ENCODE measurements around the gene MAP4K3. TPM values are rescaled to one million over a fixed set of nuclear protein-coding genes. Genes with fewer than 3 reads are reported as not detected.

Gene MAP4K3
- total RNA-seq, 1 experiment from 2014 or later, result 36.0 TPM

DNA sequence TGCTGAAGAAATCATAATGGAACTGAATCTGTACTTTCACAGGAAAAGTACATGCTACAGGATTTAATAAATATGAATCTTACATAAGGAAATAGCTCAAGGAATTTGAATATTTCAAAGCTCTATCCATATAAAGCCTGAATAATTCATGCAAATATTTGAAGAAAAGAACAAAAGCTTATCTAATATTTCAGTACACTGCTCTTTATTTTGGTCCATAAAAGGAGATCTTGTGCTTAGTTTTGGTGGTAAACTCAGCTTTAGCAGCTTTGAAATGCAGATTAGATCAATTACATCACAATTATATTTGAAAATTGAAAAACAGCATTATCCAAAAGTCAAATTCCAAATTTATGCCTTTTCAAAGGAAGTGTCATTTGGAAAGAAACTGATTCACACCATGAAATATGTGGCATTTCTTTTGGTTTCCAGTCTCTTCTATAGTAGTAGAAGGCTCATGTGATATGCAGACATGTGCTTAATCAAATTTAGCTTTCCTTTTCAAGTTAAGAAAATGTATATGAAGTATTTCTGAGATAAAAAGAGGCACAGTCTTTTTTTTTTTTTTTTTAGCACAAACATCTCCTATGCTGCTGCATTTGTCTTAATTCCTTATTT, 42.1 kb upstream of the MAP4K3 start:
- Mint-ChIP-seq H3K9me3 (ENCODE audit: unreplicated experiment) (peaks cover 6% of the 10 kb centered on the region), H3K36me3 (ENCODE audit: insufficient read depth, unreplicated experiment) (peaks cover 17% of the 10 kb centered on the region), H3K27ac (ENCODE audit: low read depth, unreplicated experiment) (no peak overlapping the region), H3K4me1 (ENCODE audit: insufficient read depth, unreplicated experiment) (no peaks in the 10 kb centered on the region), H3K27me3 (ENCODE audit: insufficient read depth, unreplicated experiment) (no peaks in the 10 kb centered on the region), H3K4me3 (ENCODE audit: unreplicated experiment) (no peak overlapping the region)
- no TSS peak for BruUV-seq (replicated peaks)
- intact Hi-C loops (cut with micrococcal nuclease), result no loop called here
- TF ChIP-seq, protein P1, sequence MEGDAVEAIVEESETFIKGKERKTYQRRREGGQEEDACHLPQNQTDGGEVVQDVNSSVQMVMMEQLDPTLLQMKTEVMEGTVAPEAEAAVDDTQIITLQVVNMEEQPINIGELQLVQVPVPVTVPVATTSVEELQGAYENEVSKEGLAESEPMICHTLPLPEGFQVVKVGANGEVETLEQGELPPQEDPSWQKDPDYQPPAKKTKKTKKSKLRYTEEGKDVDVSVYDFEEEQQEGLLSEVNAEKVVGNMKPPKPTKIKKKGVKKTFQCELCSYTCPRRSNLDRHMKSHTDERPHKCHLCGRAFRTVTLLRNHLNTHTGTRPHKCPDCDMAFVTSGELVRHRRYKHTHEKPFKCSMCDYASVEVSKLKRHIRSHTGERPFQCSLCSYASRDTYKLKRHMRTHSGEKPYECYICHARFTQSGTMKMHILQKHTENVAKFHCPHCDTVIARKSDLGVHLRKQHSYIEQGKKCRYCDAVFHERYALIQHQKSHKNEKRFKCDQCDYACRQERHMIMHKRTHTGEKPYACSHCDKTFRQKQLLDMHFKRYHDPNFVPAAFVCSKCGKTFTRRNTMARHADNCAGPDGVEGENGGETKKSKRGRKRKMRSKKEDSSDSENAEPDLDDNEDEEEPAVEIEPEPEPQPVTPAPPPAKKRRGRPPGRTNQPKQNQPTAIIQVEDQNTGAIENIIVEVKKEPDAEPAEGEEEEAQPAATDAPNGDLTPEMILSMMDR (IDR thresholded peaks at IDR 0.05; ENCODE audit: unreplicated experiment), result no peak
- DNase-seq (ENCODE audit: unreplicated experiment), result no peak
- ChIA-PET CTCF (interaction anchor here (1.2 kb wide), 1 partner anchor 115 kb away, joined by 3 read pairs; no protein-coding TSS in a partner anchor), POLR2A (interaction anchor here (0.5 to 0.8 kb wide), 3 partner anchors 41 to 1129 kb away, joined by 3 to 6 read pairs (median 4); partner anchors contain the start of gene MAP4K3)

DNA sequence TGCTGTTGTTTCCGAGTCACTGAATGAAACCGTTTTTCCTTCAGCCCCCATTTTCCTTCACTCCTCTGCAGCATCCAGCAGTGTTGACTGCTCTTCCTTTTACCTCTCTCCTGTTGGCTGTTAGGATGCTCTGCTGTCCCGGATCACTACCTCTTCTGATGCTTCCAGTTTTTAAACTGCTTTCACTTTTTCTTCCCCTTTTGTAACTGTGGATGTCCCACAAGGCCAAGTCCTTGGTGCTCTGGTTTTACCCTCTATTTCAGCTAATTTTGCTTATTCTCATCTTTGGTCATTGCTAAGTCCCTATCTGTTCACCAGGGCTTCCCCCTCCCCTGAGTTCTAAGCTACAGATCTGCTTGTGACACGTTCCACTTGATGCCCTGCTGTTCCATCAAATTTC, 39.4 kb upstream of the MAP4K3 start:
- CTCF ChIA-PET, result no interaction called here
- peaks cover 19% of the 10 kb centered on the region for H3K36me3 Mint-ChIP-seq (ENCODE audit: insufficient read depth, unreplicated experiment)

DNA sequence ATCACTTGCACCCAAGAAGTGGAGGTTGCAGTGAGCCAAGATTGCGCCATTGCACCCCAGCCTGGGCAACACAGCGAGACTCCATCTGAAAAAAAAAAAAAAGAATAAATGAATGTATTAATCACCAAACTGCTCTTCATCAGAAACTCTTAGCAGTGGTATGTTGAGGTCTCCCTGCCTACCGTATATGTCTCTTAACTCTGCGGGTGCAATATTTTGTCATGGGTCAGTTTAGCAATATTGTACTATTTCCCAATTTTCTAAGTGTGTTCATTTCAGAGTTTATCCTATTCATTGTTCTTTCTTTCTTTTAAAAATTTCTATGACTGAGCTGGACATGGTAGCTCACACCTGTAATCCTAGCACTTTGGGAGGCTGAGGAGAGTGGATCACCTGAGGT, 37.9 kb upstream of the MAP4K3 start:
- Mint-ChIP-seq H3K9me3 (ENCODE audit: unreplicated experiment) (peaks cover 6% of the 10 kb centered on the region), H3K36me3 (ENCODE audit: insufficient read depth, unreplicated experiment) (peaks cover 19% of the 10 kb centered on the region), H3K27ac (ENCODE audit: low read depth, unreplicated experiment) (no peak overlapping the region), H3K27me3 (ENCODE audit: insufficient read depth, unreplicated experiment) (no peaks in the 10 kb centered on the region), H3K4me1 (ENCODE audit: insufficient read depth, unreplicated experiment) (peaks cover 7% of the 10 kb centered on the region), H3K4me3 (ENCODE audit: unreplicated experiment) (no peak overlapping the region)
- intact Hi-C loops (cut with micrococcal nuclease), result no loop called here
- DNase-seq (ENCODE audit: unreplicated experiment), result no peak
- no TSS peak for BruUV-seq (replicated peaks)
- ChIA-PET CTCF (interaction anchor here (0.7 kb wide), 1 partner anchor 11 kb away, joined by 3 read pairs; no protein-coding TSS in a partner anchor), POLR2A (interaction anchor here (0.6 to 1.0 kb wide), 5 partner anchors 9 to 252 kb away, joined by 3 to 4 read pairs (median 3); no protein-coding TSS in a partner anchor)
- TF ChIP-seq, protein P1 (IDR thresholded peaks at IDR 0.05; ENCODE audit: unreplicated experiment), result no peak

More for the DNA sequence above, 39.4 kb upstream of the MAP4K3 start:
- H3K4me1 Mint-ChIP-seq (ENCODE audit: insufficient read depth, unreplicated experiment), result no peaks in the 10 kb centered on the region
- H3K27me3 Mint-ChIP-seq (ENCODE audit: insufficient read depth, unreplicated experiment), result no peaks in the 10 kb centered on the region
- intact Hi-C loops (cut with micrococcal nuclease), result no loop called here
- POLR2A ChIA-PET, result no interaction called here
- TF ChIP-seq, protein P1 (IDR thresholded peaks at IDR 0.05; ENCODE audit: unreplicated experiment), result no peak
- DNase-seq (ENCODE audit: unreplicated experiment), result no peak
- H3K27ac Mint-ChIP-seq (ENCODE audit: low read depth, unreplicated experiment), result no peak overlapping the region
- H3K9me3 Mint-ChIP-seq (ENCODE audit: unreplicated experiment), result peaks cover 6% of the 10 kb centered on the region
- no peak overlapping the region for H3K4me3 Mint-ChIP-seq (ENCODE audit: unreplicated experiment)
- BruUV-seq (replicated peaks), result no TSS peak

- TF ChIP-seq, protein P1 (IDR thresholded peaks at IDR 0.05; ENCODE audit: unreplicated experiment), result no peak
- H3K4me1 Mint-ChIP-seq (ENCODE audit: insufficient read depth, unreplicated experiment), result peaks cover 34% of the 10 kb centered on the region
- no peak overlapping the region for H3K4me3 Mint-ChIP-seq (ENCODE audit: unreplicated experiment)
- CTCF ChIA-PET, result interaction anchor here (1.0 kb wide), 1 partner anchor 226 kb away, joined by 5 read pairs; no protein-coding TSS in a partner anchor
- H3K36me3 Mint-ChIP-seq (ENCODE audit: insufficient read depth, unreplicated experiment), result peaks cover 22% of the 10 kb centered on the region
- POLR2A ChIA-PET, result interaction anchor here (1.0 to 3.2 kb wide), 5 partner anchors 11 to 91 kb away, joined by 3 to 41 read pairs (median 4); partner anchors contain the start of gene MAP4K3
- no TSS peak for BruUV-seq (replicated peaks)
- intact Hi-C loops (cut with micrococcal nuclease), result no loop called here
- H3K9me3 Mint-ChIP-seq (ENCODE audit: unreplicated experiment), result no peaks in the 10 kb centered on the region
- H3K27me3 Mint-ChIP-seq (ENCODE audit: insufficient read depth, unreplicated experiment), result no peaks in the 10 kb centered on the region
- no peak overlapping the region for H3K27ac Mint-ChIP-seq (ENCODE audit: low read depth, unreplicated experiment)
- no peak for DNase-seq (ENCODE audit: unreplicated experiment)
Observed at GRCh38 chr2:39470580-39470979, 33.5 kb upstream of the MAP4K3 start.

Measured in MCF 10A (cell line).